Endothelial cell of umbilical vein (primary cell): ENCODE results near the gene DIS3L2. TPM values are rescaled to one million over a fixed set of nuclear protein-coding genes. Genes with fewer than 3 reads are reported as not detected.

ENCODE experiments used
- BruUV-seq: library from RNA; stranded (reverse); fragments of 400-500 nt; replicated peaks from 2 replicates; lab custom pipeline; 2021; lab: Mats Ljungman, UMichigan
- CTCF ChIA-PET: fragments of 300-600, 350-600 bp; sonication (Branson Sonifier 250); formaldehyde crosslinking; loops from one replicate; lab custom pipeline; 2021; ENCODE audit warnings: antibody characterized with exemption, inconsistent platforms; lab: Charles Lee
- POLR2A ChIA-PET: fragments of 300-600, 350-600 bp; sonication (Branson Sonifier 250); formaldehyde crosslinking; loops from one replicate; lab custom pipeline; 2021; ENCODE audit warnings: antibody characterized with exemption, inconsistent platforms; lab: Charles Lee
- DNase-seq: peaks from one replicate; pipeline ENCODE4 v3.0.0-alpha.2; 2011; ENCODE audit warnings: low read depth, low spot score
- FAIRE-seq: peaks from 2 replicates; lab custom pipeline; 2011; peaks lifted over from hg19 to GRCh38; lab: Jason Lieb, UNC
- H2AFZ ChIP-seq: 2 replicates; pipeline ENCODE4 v1.6.0; 2012; ENCODE audit warnings: low read depth, low read length, control low read depth, inconsistent platforms
- H3K27ac ChIP-seq: 2 replicates; pipeline ENCODE4 v1.5.1; 2011; ENCODE audit warnings: low read depth, mild to moderate bottlenecking, control low read depth, low read length, moderate library complexity; ENCODE audit not compliant: insufficient read depth
- H3K27me3 ChIP-seq, 2 experiments: 2 replicates each; pipeline versions ENCODE4 v1.6.0 to v1.6.1; 2011; ENCODE audit warnings: low read length in 2 of 2, mixed read lengths in 1 of 2; ENCODE audit not compliant: control insufficient read depth in 2 of 2, insufficient read depth in 2 of 2
- H3K36me3 ChIP-seq, 2 experiments: 2 replicates in 1 of 2; 3 replicates in 1 of 2; pipeline ENCODE4 v1.5.1; 2011; ENCODE audit warnings: low read length in 2 of 2, mild to moderate bottlenecking in 1 of 2, moderate library complexity in 1 of 2; ENCODE audit not compliant: control insufficient read depth in 2 of 2, insufficient read depth in 2 of 2; ENCODE audit errors: extremely low read depth in 1 of 2
- H3K4me1 ChIP-seq: 3 replicates; pipeline ENCODE4 v1.5.1; 2011; ENCODE audit warnings: mild to moderate bottlenecking, low read length; ENCODE audit not compliant: control insufficient read depth, insufficient read depth; ENCODE audit errors: extremely low read depth
- H3K4me2 ChIP-seq: 2 replicates; pipeline ENCODE4 v1.6.1; 2011; ENCODE audit warnings: low read length, control low read depth, mixed read lengths; ENCODE audit not compliant: insufficient read depth
- H3K4me3 ChIP-seq, 3 experiments: fragments of 200-600 bp in 1 of 3; sonication (generic), shearing (Covaris generic) in 1 of 3; replicated peaks in 1 of 3; 2 replicates each; pipeline ENCODE4 v1.5.1; 2011 to 2016; ENCODE audit warnings: control low read depth in 3 of 3, low read length in 3 of 3, mild to moderate bottlenecking in 2 of 3, inconsistent platforms in 1 of 3, low read depth in 1 of 3, moderate library complexity in 1 of 3; ENCODE audit not compliant: insufficient read depth in 1 of 3
- H3K79me2 ChIP-seq: 2 replicates; pipeline ENCODE4 v1.6.0; 2012; ENCODE audit warnings: low read length, inconsistent platforms; ENCODE audit not compliant: control insufficient read depth, insufficient read depth
- H3K9ac ChIP-seq: replicated peaks from 2 replicates; pipeline ENCODE3; 2011; ENCODE audit warnings: low read length, control low read depth; ENCODE audit not compliant: insufficient read depth; ENCODE audit errors: extremely low read depth
- H3K9me1 ChIP-seq: replicated peaks from 3 replicates; pipeline ENCODE4 v1.6.0; 2011; ENCODE audit warnings: mild to moderate bottlenecking, low read length; ENCODE audit not compliant: control insufficient read depth, insufficient read depth; ENCODE audit errors: extremely low read depth
- H3K9me3 ChIP-seq: replicated peaks from 2 replicates; pipeline ENCODE4 v1.5.1; 2012; ENCODE audit warnings: low read length, inconsistent platforms; ENCODE audit not compliant: control insufficient read depth, insufficient read depth
- H4K20me1 ChIP-seq: replicated peaks from 2 replicates; pipeline ENCODE3; 2011; ENCODE audit warnings: mild to moderate bottlenecking, low read length; ENCODE audit not compliant: control insufficient read depth, insufficient read depth; ENCODE audit errors: extremely low read depth
- CTCF ChIP-seq, 2 donors: IDR thresholded peaks; 1 replicate in 1 of 2; 2 replicates in 1 of 2; pipeline ENCODE4 v1.5.1; 2011; ENCODE audit warnings: low read length in 2 of 2, mild to moderate bottlenecking in 2 of 2, moderate library complexity in 2 of 2, control low read depth in 1 of 2, inconsistent platforms in 1 of 2, low read depth in 1 of 2; ENCODE audit not compliant: insufficient read depth in 1 of 2; ENCODE audit errors: extremely low read depth in 1 of 2
- EZH2 ChIP-seq: IDR thresholded peaks from 2 replicates; pipeline ENCODE4 v1.6.1; 2012; ENCODE audit warnings: borderline replicate concordance, low read depth, mild to moderate bottlenecking, moderate library complexity, low read length, inconsistent platforms; ENCODE audit not compliant: severe bottlenecking
- FOS ChIP-seq: IDR thresholded peaks from 2 replicates; pipeline ENCODE4 v1.6.1; 2011; ENCODE audit warnings: mild to moderate bottlenecking, low read length, moderate library complexity, borderline replicate concordance; ENCODE audit not compliant: insufficient read depth
- GATA2 ChIP-seq: IDR thresholded peaks from 2 replicates; pipeline ENCODE4 v1.7.0; 2011; ENCODE audit warnings: low read depth, mild to moderate bottlenecking, moderate library complexity, mixed read lengths, low read length; ENCODE audit not compliant: insufficient read length, insufficient read depth
- MYC ChIP-seq: IDR thresholded peaks from one replicate; pipeline ENCODE4 v1.6.1; 2011; ENCODE audit warnings: mild to moderate bottlenecking, low read depth, low read length
- POLR2AphosphoS5 ChIP-seq: IDR thresholded peaks from 2 replicates; pipeline ENCODE4 v1.6.1; 2012; ENCODE audit warnings: low read depth, mild to moderate bottlenecking, control low read depth, low read length, moderate library complexity; ENCODE audit not compliant: insufficient read depth
- dilution Hi-C: fragments of 300-500 bp; cut with MboI; formaldehyde crosslinking; loops from one replicate; pipeline ENCODE4 v1.15.0; 2019; ENCODE audit warnings: low sequenced_read_pairs; ENCODE audit not compliant: extremely low pct_ligation_motif_present
- intact Hi-C: fragments of 100-400 bp; cut with micrococcal nuclease; formaldehyde crosslinking; loops from one replicate; pipeline ENCODE4 v1.10.0; 2022
- polyA plus RNA-seq, 4 experiments: library from polyadenylated mRNA; depleted of rRNA in 3 of 4; stranded (reverse) in 3 of 4; unstranded in 1 of 4; fragments of >200 nt; gene quantifications; 2 replicates each; pipeline versions ENCODE4 v1.2.1 to v1.2.3, GENCODE V29; 2011 to 2012; ENCODE audit warnings: missing spikeins in 1 of 4
- total RNA-seq: library from RNA; stranded (reverse); gene quantifications from 2 replicates; pipeline ENCODE4 v1.2.3, GENCODE V29; 2021

The DIS3L2 gene
- total and polyA plus RNA-seq, 2 donors (not counting 3 experiments of a cell fraction or from before 2014, with no cell fraction given), result 14.6 to 31.2 TPM

GRCh38 chr2:231937057-231937456 lies 24.5 kb upstream of the DIS3L2 start:
- H3K4me2 ChIP-seq, result no peak overlapping the region
- intact Hi-C loops (no loop called here), dilution Hi-C loops (no loop called here)
- H3K36me3 ChIP-seq, result no peaks in the 10 kb centered on the region
- H2AFZ ChIP-seq, result no peak overlapping the region
- ChIA-PET POLR2A (no interaction called here), CTCF (interaction anchor here (1.3 to 3.7 kb wide), 2 partner anchors 11 to 205 kb away, joined by 3 to 20 read pairs; partner anchors contain the start of gene NPPC)
- FAIRE-seq (no peak), DNase-seq (no peak)
- H3K9ac ChIP-seq, result no peak overlapping the region
- no peak overlapping the region for H3K27ac ChIP-seq
- no peaks in the 10 kb centered on the region for H4K20me1 ChIP-seq
- H3K9me1 ChIP-seq, result no peaks in the 10 kb centered on the region
- no peak overlapping the region for H3K4me3 ChIP-seq
- peaks cover 2 to 4% of the 10 kb centered on the region in 2 experiments for H3K27me3 ChIP-seq
- no peaks in the 10 kb centered on the region for H3K79me2 ChIP-seq
- TF ChIP-seq EZH2 (no peak), GATA2 (no peak), POLR2AphosphoS5 (no peak), MYC (no peak), FOS (no peak)
- no TSS peak for BruUV-seq
- H3K4me1 ChIP-seq, result no peaks in the 10 kb centered on the region
- H3K9me3 ChIP-seq, result no peaks in the 10 kb centered on the region

GRCh38 chr2:231939022-231939421 lies 22.5 kb upstream of the DIS3L2 start:
- Histone ChIP-seq H3K79me2 (no peaks in the 10 kb centered on the region), H3K27ac (no peak overlapping the region), H3K27me3 (peaks cover 2 to 6% of the 10 kb centered on the region in 2 experiments), H3K9ac (no peak overlapping the region), H3K9me1 (no peaks in the 10 kb centered on the region), H3K9me3 (no peaks in the 10 kb centered on the region), H3K4me1 (no peaks in the 10 kb centered on the region), H3K4me3 (no peak overlapping the region), H4K20me1 (no peaks in the 10 kb centered on the region), H3K4me2 (no peak overlapping the region), H2AFZ (no peak overlapping the region), H3K36me3 (no peaks in the 10 kb centered on the region)
- intact Hi-C loops, result no loop called here
- BruUV-seq, result no TSS peak
- TF ChIP-seq FOS (no peak), CTCF (IDR thresholded peaks at IDR 0.05; ENCODE audit: extremely low read depth in 1 of 2, insufficient read depth in 1 of 2, low read depth in 1 of 2, low read length in 2 of 2) (no peak)
- no peak for FAIRE-seq
- ChIA-PET POLR2A (no interaction called here), CTCF (interaction anchor here (1.0 kb wide), 1 partner anchor 10 kb away, joined by 3 read pairs; no protein-coding TSS in a partner anchor)
- dilution Hi-C loops, result no loop called here
- DNase-seq, result no peak
